IPS-NIHi7 (cell line): ENCODE results near the gene PKN2.
"Not testable (repeated sequence)": the region's sequence is repeated elsewhere in the genome, so short reads cannot be mapped to it uniquely, and the experiment has no call there.

Experiments
- DNase-seq: peaks from one replicate; pipeline ENCODE4 v3.0.0; 2012; ENCODE audit warnings: mixed read lengths; ENCODE audit errors: extremely low spot score

The PKN2 gene

DNA sequence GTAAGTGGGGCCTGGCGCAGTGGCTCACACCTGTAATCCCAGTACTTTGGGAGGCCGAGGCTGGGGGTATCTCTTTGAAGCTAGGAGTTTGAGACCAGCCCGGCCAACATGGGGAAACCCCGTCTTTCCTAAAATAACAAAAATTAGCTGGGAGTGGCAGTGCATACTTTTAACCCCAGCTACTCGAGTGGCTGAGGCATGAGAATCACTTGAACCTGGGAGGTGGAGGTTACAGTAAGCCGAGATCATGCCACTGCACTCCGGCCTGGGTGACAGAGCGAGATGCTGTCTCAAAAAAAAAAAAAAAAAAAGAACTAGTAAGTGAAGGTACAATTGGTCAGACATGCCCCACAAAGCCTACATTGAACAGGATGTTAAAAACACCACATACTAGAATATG lies 196.6 kb downstream of the PKN2 start:
- DNase-seq = not testable (repeated sequence)

GRCh38 chr1:88883156-88883555 lies 199.1 kb downstream of the PKN2 start:
- no peak for DNase-seq
